Body of pancreas (tissue), 4 donors: Measurements from ENCODE around the gene FAHD1. TPM values are rescaled to one million over a fixed set of nuclear protein-coding genes. Genes with fewer than 3 reads are reported as not detected.

Source experiments
- ATAC-seq: fragments of 150-250 bp; one replicate; pipeline ENCODE4 v1.9.1; 2016
- DNase-seq, 4 donors: peaks; one replicate each; pipeline ENCODE4 v3.0.0-alpha.2; 2019
- H3K27ac ChIP-seq, 4 donors: fragments of 200-600 bp; sonication (generic); 1 replicate in 3 of 4; 2 replicates in 1 of 4; pipeline versions ENCODE4 v1.5.1 to v1.6.1; 2016 to 2019; ENCODE audit warnings: mild to moderate bottlenecking in 1 of 4, mixed read lengths in 1 of 4, moderate library complexity in 1 of 4
- H3K27me3 ChIP-seq, 2 donors: fragments of 200-600 bp; sonication (generic); one replicate each; pipeline ENCODE4 v1.6.0; 2016; ENCODE audit warnings: mild to moderate bottlenecking in 1 of 2
- H3K36me3 ChIP-seq, 2 donors: fragments of 200-600 bp; sonication (generic); replicated peaks in 1 of 2; 2 replicates each; pipeline ENCODE4 v1.5.1; 2016; ENCODE audit warnings: low read depth in 2 of 2; ENCODE audit not compliant: insufficient read depth in 1 of 2
- H3K4me1 ChIP-seq: fragments of 200-600 bp; sonication (generic); one replicate; pipeline ENCODE4 v1.6.0; 2016
- H3K4me3 ChIP-seq, 2 donors: fragments of 200-600 bp; sonication (generic); 1 replicate in 1 of 2; 2 replicates in 1 of 2; pipeline ENCODE4 v1.5.1; 2016 to 2019
- H3K9me3 ChIP-seq, 3 donors: fragments of 200-600 bp; sonication (generic); 1 replicate in 2 of 3; 2 replicates in 1 of 3; pipeline ENCODE4 v1.5.1; 2016
- POLR2A ChIP-seq, 3 donors: fragments of 450-650 bp; IDR thresholded peaks; one replicate each; pipeline ENCODE4 v1.6.1; 2016; ENCODE audit warnings: antibody characterized with exemption in 3 of 3, mild to moderate bottlenecking in 2 of 3
- WGBS, 2 donors: methylation state at CpG; one replicate each; pipeline ENCODE4 v1.1.5; 2017; 5-methylcytosine and 5-hydroxymethylcytosine counted together
- intact Hi-C: fragments of 100-400 bp; cut with DNase I; formaldehyde crosslinking; loops from one replicate; pipeline ENCODE4 v1.15.1; 2023
- total RNA-seq, 2 donors: library from RNA; depleted of rRNA; stranded (reverse); fragments of >200 nt; gene quantifications; one replicate each; pipeline ENCODE4 v1.1.0, GENCODE V29; 2016
- TF ChIP-seq, protein P1 (sequence below), 7 experiments: fragments of 450-650 bp in 4 of 7; fragments of 200-600 bp in 3 of 7; sonication (generic) in 3 of 7; IDR thresholded peaks; one replicate each; pipeline ENCODE4 v1.5.1; 2016 to 2019; ENCODE audit warnings: antibody characterized with exemption in 7 of 7

Gene FAHD1
- total RNA-seq, 2 donors from 2014 or later = 32.6 to 50.8 TPM

GRCh38 chr16:1850981-1851380 is 24.0 kb downstream of the FAHD1 start:
- 62 to 80% methylated on average over 7 of the region's 7 CpGs for WGBS, 2 donors
- no peaks in the 10 kb centered on the region for H3K27me3 ChIP-seq
- H3K4me1 ChIP-seq = no peaks in the 10 kb centered on the region
- no peak for DNase-seq
- ATAC-seq = no peak
- no peak overlapping the region for H3K27ac ChIP-seq
- intact Hi-C loops = no loop called here
- no peaks in the 10 kb centered on the region for H3K9me3 ChIP-seq
- no peak for TF ChIP-seq POLR2A (IDR thresholded peaks at IDR 0.05)
- TF ChIP-seq, protein P1, sequence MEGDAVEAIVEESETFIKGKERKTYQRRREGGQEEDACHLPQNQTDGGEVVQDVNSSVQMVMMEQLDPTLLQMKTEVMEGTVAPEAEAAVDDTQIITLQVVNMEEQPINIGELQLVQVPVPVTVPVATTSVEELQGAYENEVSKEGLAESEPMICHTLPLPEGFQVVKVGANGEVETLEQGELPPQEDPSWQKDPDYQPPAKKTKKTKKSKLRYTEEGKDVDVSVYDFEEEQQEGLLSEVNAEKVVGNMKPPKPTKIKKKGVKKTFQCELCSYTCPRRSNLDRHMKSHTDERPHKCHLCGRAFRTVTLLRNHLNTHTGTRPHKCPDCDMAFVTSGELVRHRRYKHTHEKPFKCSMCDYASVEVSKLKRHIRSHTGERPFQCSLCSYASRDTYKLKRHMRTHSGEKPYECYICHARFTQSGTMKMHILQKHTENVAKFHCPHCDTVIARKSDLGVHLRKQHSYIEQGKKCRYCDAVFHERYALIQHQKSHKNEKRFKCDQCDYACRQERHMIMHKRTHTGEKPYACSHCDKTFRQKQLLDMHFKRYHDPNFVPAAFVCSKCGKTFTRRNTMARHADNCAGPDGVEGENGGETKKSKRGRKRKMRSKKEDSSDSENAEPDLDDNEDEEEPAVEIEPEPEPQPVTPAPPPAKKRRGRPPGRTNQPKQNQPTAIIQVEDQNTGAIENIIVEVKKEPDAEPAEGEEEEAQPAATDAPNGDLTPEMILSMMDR (IDR thresholded peaks at IDR 0.05) = no peak
- no peak overlapping the region for H3K4me3 ChIP-seq
- H3K36me3 ChIP-seq = no peaks in the 10 kb centered on the region

GRCh38 chr16:1851793-1852192 is 24.8 kb downstream of the FAHD1 start:
- TF ChIP-seq, protein P1 (IDR thresholded peaks at IDR 0.05) = no peak
- TF ChIP-seq POLR2A (IDR thresholded peaks at IDR 0.05) = no peak
- Histone ChIP-seq H3K4me3 (no peak overlapping the region), H3K9me3 (no peaks in the 10 kb centered on the region), H3K36me3 (no peaks in the 10 kb centered on the region), H3K4me1 (no peaks in the 10 kb centered on the region), H3K27ac (no peak overlapping the region), H3K27me3 (no peaks in the 10 kb centered on the region)
- no peak for ATAC-seq
- intact Hi-C loops = no loop called here
- DNase-seq = no peak
- WGBS, 2 donors = 58 to 62% methylated on average over 4 of the region's 4 CpGs

- WGBS, 2 donors = 23 to 35% methylated on average over 5 of the region's 5 CpGs
- no peak overlapping the region for H3K4me3 ChIP-seq
- TF ChIP-seq POLR2A (IDR thresholded peaks at IDR 0.05) = no peak
- TF ChIP-seq, protein P1 (IDR thresholded peaks at IDR 0.05) = no peak
- DNase-seq = no peak
- no peaks in the 10 kb centered on the region for H3K36me3 ChIP-seq
- H3K27me3 ChIP-seq = no peaks in the 10 kb centered on the region
- intact Hi-C loops = loop anchor here (5.0 kb wide), 1 partner anchor 75 kb away; no protein-coding TSS in a partner anchor
- ATAC-seq = no peak
- no peaks in the 10 kb centered on the region for H3K9me3 ChIP-seq
- no peaks in the 10 kb centered on the region for H3K4me1 ChIP-seq
- H3K27ac ChIP-seq = no peak overlapping the region
These were observed 30.6 kb downstream of the FAHD1 start for GRCh38 chr16:1857433-1858097.

GRCh38 chr16:1858189-1858865 is 31.3 kb downstream of the FAHD1 start:
- intact Hi-C loops = loop anchor here (5.0 kb wide), 1 partner anchor 74 kb away; no protein-coding TSS in a partner anchor
- Histone ChIP-seq H3K4me1 (no peaks in the 10 kb centered on the region), H3K27ac (no peak overlapping the region), H3K36me3 (no peaks in the 10 kb centered on the region), H3K9me3 (no peaks in the 10 kb centered on the region), H3K27me3 (no peaks in the 10 kb centered on the region), H3K4me3 (no peak overlapping the region)
- no peak for DNase-seq
- ATAC-seq = no peak
- 26 to 30% methylated on average over 8 of the region's 8 CpGs for WGBS, 2 donors
- TF ChIP-seq POLR2A (IDR thresholded peaks at IDR 0.05) = no peak
- TF ChIP-seq, protein P1 (IDR thresholded peaks at IDR 0.05) = no peak
